ENCODE data around the gene CD58.
"Not testable (repeated sequence)": the region's sequence is repeated elsewhere in the genome, so short reads cannot be mapped to it uniquely, and the experiment has no call there.

DNA sequence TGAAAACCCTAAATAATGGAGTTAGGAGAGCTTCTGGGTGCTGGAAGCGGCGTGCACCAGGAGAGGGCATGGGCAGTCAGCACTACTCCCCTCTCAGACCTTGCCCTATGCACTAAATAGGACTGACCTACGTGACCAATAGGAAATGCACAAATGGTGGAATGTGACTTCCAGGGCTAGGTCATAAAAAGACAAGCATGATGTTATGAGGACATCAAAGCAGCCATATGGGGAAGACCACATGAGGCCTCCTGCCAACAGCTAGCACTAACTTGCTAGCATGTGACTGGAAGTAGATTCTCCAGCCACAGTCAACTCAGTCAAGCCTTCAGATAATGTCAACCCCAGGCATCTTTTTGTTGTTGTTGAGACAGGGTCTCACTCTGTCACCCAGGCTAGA, 49.6 kb upstream of the CD58 start:
- TF ChIP-seq, protein P1, sequence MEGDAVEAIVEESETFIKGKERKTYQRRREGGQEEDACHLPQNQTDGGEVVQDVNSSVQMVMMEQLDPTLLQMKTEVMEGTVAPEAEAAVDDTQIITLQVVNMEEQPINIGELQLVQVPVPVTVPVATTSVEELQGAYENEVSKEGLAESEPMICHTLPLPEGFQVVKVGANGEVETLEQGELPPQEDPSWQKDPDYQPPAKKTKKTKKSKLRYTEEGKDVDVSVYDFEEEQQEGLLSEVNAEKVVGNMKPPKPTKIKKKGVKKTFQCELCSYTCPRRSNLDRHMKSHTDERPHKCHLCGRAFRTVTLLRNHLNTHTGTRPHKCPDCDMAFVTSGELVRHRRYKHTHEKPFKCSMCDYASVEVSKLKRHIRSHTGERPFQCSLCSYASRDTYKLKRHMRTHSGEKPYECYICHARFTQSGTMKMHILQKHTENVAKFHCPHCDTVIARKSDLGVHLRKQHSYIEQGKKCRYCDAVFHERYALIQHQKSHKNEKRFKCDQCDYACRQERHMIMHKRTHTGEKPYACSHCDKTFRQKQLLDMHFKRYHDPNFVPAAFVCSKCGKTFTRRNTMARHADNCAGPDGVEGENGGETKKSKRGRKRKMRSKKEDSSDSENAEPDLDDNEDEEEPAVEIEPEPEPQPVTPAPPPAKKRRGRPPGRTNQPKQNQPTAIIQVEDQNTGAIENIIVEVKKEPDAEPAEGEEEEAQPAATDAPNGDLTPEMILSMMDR (IDR thresholded peaks at IDR 0.05; ENCODE audit: insufficient read depth, low read length, poor library complexity, severe bottlenecking) = not testable (repeated sequence)
- TF ChIP-seq EZH2phosphoT487 (conservative IDR thresholded peaks at IDR 0.05; ENCODE audit: low read length) = not testable (repeated sequence)
